Prostate gland (tissue), 2 donors: ENCODE data around the gene MBOAT7. TPM values are rescaled to one million over a fixed set of nuclear protein-coding genes. Genes with fewer than 3 reads are reported as not detected.
"Not testable (repeated sequence)": the region's sequence is repeated elsewhere in the genome, so short reads cannot be mapped to it uniquely, and the experiment has no call there.

ENCODE experiments used
- DNase-seq: peaks from one replicate; pipeline ENCODE4 v3.0.0-alpha.2; 2019; ENCODE audit warnings: low spot score
- H3K27ac ChIP-seq, 2 donors: fragments of 200-600 bp; sonication (generic); 2 replicates each; pipeline ENCODE4 v1.5.1; 2017 to 2019
- H3K27me3 ChIP-seq: fragments of 200-600 bp; sonication (generic); replicated peaks from 2 replicates; pipeline ENCODE4 v1.5.1; 2019; ENCODE audit not compliant: insufficient read depth
- H3K36me3 ChIP-seq, 2 donors: fragments of 200-600 bp; sonication (generic); 1 replicate in 1 of 2; 2 replicates in 1 of 2; pipeline versions ENCODE4 v1.5.1 to v1.8.1; 2017 to 2019
- H3K4me1 ChIP-seq: fragments of 200-600 bp; sonication (generic); replicated peaks from 2 replicates; pipeline ENCODE4 v1.5.1; 2019
- H3K4me3 ChIP-seq, 2 donors: fragments of 200-600 bp; sonication (generic); 2 replicates each; pipeline ENCODE4 v1.5.1; 2017 to 2019
- H3K9me3 ChIP-seq: fragments of 200-600 bp; sonication (generic); 2 replicates; pipeline ENCODE4 v1.5.1; 2017
- CTCF ChIP-seq, 4 experiments: fragments of 200-600 bp in 2 of 4; fragments of 450-650 bp in 2 of 4; sonication (generic) in 2 of 4; IDR thresholded peaks; 1 replicate in 3 of 4; 2 replicates in 1 of 4; pipeline ENCODE4 v1.5.1; 2016 to 2019; ENCODE audit warnings: antibody characterized with exemption in 4 of 4, mild to moderate bottlenecking in 2 of 4, moderate library complexity in 2 of 4
- POLR2A ChIP-seq: fragments of 450-650 bp; IDR thresholded peaks from one replicate; pipeline ENCODE4 v1.6.1; 2016; ENCODE audit warnings: antibody characterized with exemption, mild to moderate bottlenecking
- POLR2AphosphoS5 ChIP-seq: sonication (generic); formaldehyde crosslinking; IDR thresholded peaks from one replicate; pipeline ENCODE4 v1.6.1; 2017; ENCODE audit warnings: antibody characterized with exemption
- WGBS: methylation state at CpG from one replicate; pipeline ENCODE4 v1.1.5; 2018; 5-methylcytosine and 5-hydroxymethylcytosine counted together
- intact Hi-C: fragments of 100-400 bp; cut with DNase I; formaldehyde crosslinking; loops from one replicate; pipeline ENCODE4 v1.14.2; 2022
- total RNA-seq, 2 donors: library from RNA; depleted of rRNA; stranded (reverse); fragments of >200 nt; gene quantifications; one replicate each; pipeline ENCODE4 v1.1.0, GENCODE V29; 2016

Gene MBOAT7
- total RNA-seq, 2 donors from 2014 or later: 91.7 to 430 TPM

- Histone ChIP-seq H3K9me3 (no peaks in the 10 kb centered on the region), H3K4me3 (no peak overlapping the region), H3K27ac (no peak overlapping the region), H3K27me3 (peaks cover 2% of the 10 kb centered on the region), H3K36me3 (no peaks in the 10 kb centered on the region), H3K4me1 (no peaks in the 10 kb centered on the region)
- DNase-seq: no peak
- 87% methylated on average over 27 of the region's 27 CpGs for WGBS
- TF ChIP-seq POLR2A (no peak), POLR2AphosphoS5 (no peak), CTCF (IDR thresholded peaks at IDR 0.05) (no peak)
- intact Hi-C loops: no loop called here
Measured at GRCh38 chr19:54218960-54219661, 29.7 kb upstream of the MBOAT7 start.

GRCh38 chr19:54218259-54218658 is 28.9 kb upstream of the MBOAT7 start:
- H3K36me3 ChIP-seq: no peaks in the 10 kb centered on the region
- H3K4me1 ChIP-seq: no peaks in the 10 kb centered on the region
- DNase-seq: no peak
- 69% methylated on average over 8 of the region's 8 CpGs for WGBS
- H3K4me3 ChIP-seq: no peak overlapping the region
- intact Hi-C loops: no loop called here
- H3K9me3 ChIP-seq: no peaks in the 10 kb centered on the region
- H3K27me3 ChIP-seq: peaks cover 2% of the 10 kb centered on the region
- no peak overlapping the region for H3K27ac ChIP-seq
- TF ChIP-seq POLR2AphosphoS5 (no peak), CTCF (IDR thresholded peaks at IDR 0.05) (no peak), POLR2A (no peak)

GRCh38 chr19:54217517-54218247 is 28.3 kb upstream of the MBOAT7 start:
- H3K36me3 ChIP-seq, H3K4me3 ChIP-seq, H3K9me3 ChIP-seq, intact Hi-C loops, H3K27me3 ChIP-seq, H3K4me1 ChIP-seq, DNase-seq, H3K27ac ChIP-seq: not testable (repeated sequence)
- 51% methylated on average over 19 of the region's 20 CpGs for WGBS

- DNase-seq: no peak
- Histone ChIP-seq H3K27ac (no peak overlapping the region), H3K36me3 (no peaks in the 10 kb centered on the region), H3K4me1 (no peaks in the 10 kb centered on the region), H3K9me3 (no peaks in the 10 kb centered on the region), H3K4me3 (no peak overlapping the region), H3K27me3 (no peaks in the 10 kb centered on the region)
- WGBS: 88% methylated on average over 9 of the region's 9 CpGs
- TF ChIP-seq POLR2A (no peak), CTCF (IDR thresholded peaks at IDR 0.05) (no peak), POLR2AphosphoS5 (no peak)
- intact Hi-C loops: no loop called here
Measured at GRCh38 chr19:54216869-54217268, 27.5 kb upstream of the MBOAT7 start.

GRCh38 chr19:54214734-54215133 is 25.4 kb upstream of the MBOAT7 start:
- intact Hi-C loops, H3K27ac ChIP-seq, H3K4me1 ChIP-seq, H3K27me3 ChIP-seq, H3K9me3 ChIP-seq, H3K4me3 ChIP-seq, DNase-seq, H3K36me3 ChIP-seq: not testable (repeated sequence)
- WGBS: 97% methylated on average over 10 of the region's 19 CpGs

GRCh38 chr19:54214217-54214616 is 24.8 kb upstream of the MBOAT7 start:
- H3K4me3 ChIP-seq, H3K27ac ChIP-seq, DNase-seq, H3K27me3 ChIP-seq, H3K9me3 ChIP-seq, intact Hi-C loops, H3K4me1 ChIP-seq, H3K36me3 ChIP-seq: not testable (repeated sequence)
- 72% methylated on average over 5 of the region's 5 CpGs for WGBS
